Kidney epithelial cell (primary cell): Measurements from ENCODE around the gene SPG7. TPM values are rescaled to one million over a fixed set of nuclear protein-coding genes. Genes with fewer than 3 reads are reported as not detected.

Experiments
- DNase-seq: peaks from one replicate; pipeline ENCODE4 v3.0.0-alpha.2; 2010; ENCODE audit warnings: low read depth
- H3K27me3 ChIP-seq: 2 replicates; pipeline ENCODE4 v1.6.0; 2011; ENCODE audit warnings: low read length; ENCODE audit not compliant: control insufficient read depth, insufficient read depth
- H3K36me3 ChIP-seq: 2 replicates; pipeline ENCODE4 v1.5.1; 2011; ENCODE audit warnings: low read length; ENCODE audit not compliant: control insufficient read depth, insufficient read depth
- H3K4me3 ChIP-seq: 2 replicates; pipeline ENCODE4 v1.5.1; 2011; ENCODE audit warnings: low read depth, mild to moderate bottlenecking, control low read depth, low read length
- total RNA-seq: library from RNA; depleted of rRNA; stranded (reverse); fragments of >200 nt; gene quantifications from 2 replicates; pipeline ENCODE4 v1.2.3, GENCODE V29; 2015
- TF ChIP-seq, protein P1 (sequence below): IDR thresholded peaks from 2 replicates; pipeline ENCODE4 v1.5.1; 2011; ENCODE audit warnings: mild to moderate bottlenecking, moderate library complexity, low read length, control low read depth, inconsistent platforms; ENCODE audit not compliant: insufficient read depth, poor library complexity, severe bottlenecking

SPG7 gene
- total RNA-seq, 1 donor from 2014 or later, result 144 TPM

GRCh38 chr16:89506113-89506504 is 2.1 kb upstream of the SPG7 start:
- no peak overlapping the region for H3K4me3 ChIP-seq
- TF ChIP-seq, protein P1, sequence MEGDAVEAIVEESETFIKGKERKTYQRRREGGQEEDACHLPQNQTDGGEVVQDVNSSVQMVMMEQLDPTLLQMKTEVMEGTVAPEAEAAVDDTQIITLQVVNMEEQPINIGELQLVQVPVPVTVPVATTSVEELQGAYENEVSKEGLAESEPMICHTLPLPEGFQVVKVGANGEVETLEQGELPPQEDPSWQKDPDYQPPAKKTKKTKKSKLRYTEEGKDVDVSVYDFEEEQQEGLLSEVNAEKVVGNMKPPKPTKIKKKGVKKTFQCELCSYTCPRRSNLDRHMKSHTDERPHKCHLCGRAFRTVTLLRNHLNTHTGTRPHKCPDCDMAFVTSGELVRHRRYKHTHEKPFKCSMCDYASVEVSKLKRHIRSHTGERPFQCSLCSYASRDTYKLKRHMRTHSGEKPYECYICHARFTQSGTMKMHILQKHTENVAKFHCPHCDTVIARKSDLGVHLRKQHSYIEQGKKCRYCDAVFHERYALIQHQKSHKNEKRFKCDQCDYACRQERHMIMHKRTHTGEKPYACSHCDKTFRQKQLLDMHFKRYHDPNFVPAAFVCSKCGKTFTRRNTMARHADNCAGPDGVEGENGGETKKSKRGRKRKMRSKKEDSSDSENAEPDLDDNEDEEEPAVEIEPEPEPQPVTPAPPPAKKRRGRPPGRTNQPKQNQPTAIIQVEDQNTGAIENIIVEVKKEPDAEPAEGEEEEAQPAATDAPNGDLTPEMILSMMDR, result no peak
- H3K27me3 ChIP-seq, result no peaks in the 10 kb centered on the region
- H3K36me3 ChIP-seq, result no peaks in the 10 kb centered on the region
- no peak for DNase-seq

- TF ChIP-seq, protein P1, result no peak
- H3K27me3 ChIP-seq, result no peaks in the 10 kb centered on the region
- DNase-seq, result no peak
- no peaks in the 10 kb centered on the region for H3K36me3 ChIP-seq
- peak overlapping the region; percentile 62 for H3K4me3 ChIP-seq
Measured at GRCh38 chr16:89506791-89507191, 1.4 kb upstream of the SPG7 start.

GRCh38 chr16:89507214-89507833 is 879 bp upstream of the SPG7 start:
- TF ChIP-seq, protein P1, result no peak
- Histone ChIP-seq H3K36me3 (no peaks in the 10 kb centered on the region), H3K4me3 (peak overlapping the region; percentile 62), H3K27me3 (no peaks in the 10 kb centered on the region)
- no peak for DNase-seq

DNA sequence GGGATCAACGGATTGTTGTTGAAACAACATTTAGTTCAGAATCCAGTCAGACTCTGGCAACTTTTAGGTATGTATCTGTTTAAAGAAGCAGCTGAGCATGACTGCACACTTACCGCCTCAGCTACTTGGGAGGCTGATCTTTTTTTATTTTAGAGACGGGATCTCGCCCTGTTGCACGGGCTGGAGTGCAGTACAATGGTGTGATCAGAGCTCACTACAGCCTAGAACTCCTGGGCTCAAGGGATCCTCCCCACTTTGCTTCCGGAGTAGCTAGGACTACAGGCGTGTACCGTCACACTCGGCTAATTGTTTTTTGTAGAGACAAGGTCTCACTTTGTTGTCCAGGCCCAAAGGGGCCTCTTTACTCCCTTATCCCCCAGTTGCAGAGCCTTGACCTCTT is 2.3 kb downstream of the SPG7 start:
- H3K27me3 ChIP-seq, result no peaks in the 10 kb centered on the region
- TF ChIP-seq, protein P1, result no peak
- no peak overlapping the region for H3K4me3 ChIP-seq
- no peak for DNase-seq
- peaks cover 1% of the 10 kb centered on the region for H3K36me3 ChIP-seq

DNA sequence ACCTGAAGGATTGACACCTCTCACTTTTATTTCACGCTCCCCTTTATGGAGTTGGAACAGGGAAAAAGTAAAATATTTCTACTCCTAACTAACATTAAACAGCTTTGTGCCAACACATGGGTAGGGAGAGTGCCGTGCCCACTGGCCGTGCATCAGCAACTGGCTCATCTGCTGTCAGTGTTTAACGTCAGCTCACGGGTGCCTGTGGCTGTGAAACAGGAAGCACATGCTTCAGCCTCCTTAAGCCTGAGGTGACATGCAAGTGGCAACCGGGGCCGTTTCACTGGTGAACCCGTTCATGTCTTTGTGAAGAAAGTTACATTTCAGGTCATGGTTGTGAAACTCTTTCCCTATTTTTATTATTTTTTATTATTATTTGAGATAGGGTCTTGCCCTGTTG is 3.2 kb downstream of the SPG7 start:
- Histone ChIP-seq H3K27me3 (no peaks in the 10 kb centered on the region), H3K36me3 (peaks cover 1% of the 10 kb centered on the region), H3K4me3 (no peak overlapping the region)
- TF ChIP-seq, protein P1, result no peak
- no peak for DNase-seq

GRCh38 chr16:89512453-89512852 is 4.2 kb downstream of the SPG7 start:
- TF ChIP-seq, protein P1, result no peak
- DNase-seq, result no peak
- no peaks in the 10 kb centered on the region for H3K27me3 ChIP-seq
- no peak overlapping the region for H3K4me3 ChIP-seq
- H3K36me3 ChIP-seq, result peaks cover 1% of the 10 kb centered on the region
